SIG-M5 treated with dmso at 0.1 percent for 504 hours (cell line): ENCODE measurements around the gene CHMP4A.
"Not testable (repeated sequence)": the region's sequence is repeated elsewhere in the genome, so short reads cannot be mapped to it uniquely, and the experiment has no call there.

Source experiments
- DNase-seq: peaks from one replicate; lab custom pipeline; 2025; ENCODE audit not compliant: unreplicated experiment; lab: John Stamatoyannopoulos, UW

Gene CHMP4A

DNA sequence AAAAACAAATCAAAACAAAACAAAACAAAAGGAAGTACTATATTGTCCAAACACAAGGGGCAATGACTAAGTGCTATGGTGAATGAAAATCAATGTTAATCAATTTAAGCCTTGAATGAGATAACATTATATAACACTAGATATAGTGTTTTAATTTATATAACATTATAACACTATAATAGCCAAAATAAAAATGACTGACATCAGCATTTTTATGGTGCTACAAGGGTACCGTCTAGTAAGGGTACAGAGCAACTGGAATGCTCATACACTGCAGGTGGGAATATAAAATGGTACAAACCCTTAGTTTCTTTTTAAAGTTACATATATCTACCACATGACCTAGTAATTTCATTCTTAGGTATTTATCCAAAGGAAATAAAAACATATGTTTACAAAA, 13.2 kb upstream of the CHMP4A start:
- no peak for DNase-seq

GRCh38 chr14:24224618-24225071, 11.4 kb upstream of the CHMP4A start:
- DNase-seq = no peak

GRCh38 chr14:24222987-24223386, 9.7 kb upstream of the CHMP4A start:
- DNase-seq = not testable (repeated sequence)

GRCh38 chr14:24219521-24219920, 6.2 kb upstream of the CHMP4A start:
- no peak for DNase-seq

- no peak for DNase-seq
These were observed 5.8 kb upstream of the CHMP4A start for GRCh38 chr14:24219080-24219479.

- not testable (repeated sequence) for DNase-seq
These were observed 3.6 kb upstream of the CHMP4A start for GRCh38 chr14:24216876-24217275.

- no peak for DNase-seq
These were observed 3.0 kb upstream of the CHMP4A start for GRCh38 chr14:24216345-24216699.

DNA sequence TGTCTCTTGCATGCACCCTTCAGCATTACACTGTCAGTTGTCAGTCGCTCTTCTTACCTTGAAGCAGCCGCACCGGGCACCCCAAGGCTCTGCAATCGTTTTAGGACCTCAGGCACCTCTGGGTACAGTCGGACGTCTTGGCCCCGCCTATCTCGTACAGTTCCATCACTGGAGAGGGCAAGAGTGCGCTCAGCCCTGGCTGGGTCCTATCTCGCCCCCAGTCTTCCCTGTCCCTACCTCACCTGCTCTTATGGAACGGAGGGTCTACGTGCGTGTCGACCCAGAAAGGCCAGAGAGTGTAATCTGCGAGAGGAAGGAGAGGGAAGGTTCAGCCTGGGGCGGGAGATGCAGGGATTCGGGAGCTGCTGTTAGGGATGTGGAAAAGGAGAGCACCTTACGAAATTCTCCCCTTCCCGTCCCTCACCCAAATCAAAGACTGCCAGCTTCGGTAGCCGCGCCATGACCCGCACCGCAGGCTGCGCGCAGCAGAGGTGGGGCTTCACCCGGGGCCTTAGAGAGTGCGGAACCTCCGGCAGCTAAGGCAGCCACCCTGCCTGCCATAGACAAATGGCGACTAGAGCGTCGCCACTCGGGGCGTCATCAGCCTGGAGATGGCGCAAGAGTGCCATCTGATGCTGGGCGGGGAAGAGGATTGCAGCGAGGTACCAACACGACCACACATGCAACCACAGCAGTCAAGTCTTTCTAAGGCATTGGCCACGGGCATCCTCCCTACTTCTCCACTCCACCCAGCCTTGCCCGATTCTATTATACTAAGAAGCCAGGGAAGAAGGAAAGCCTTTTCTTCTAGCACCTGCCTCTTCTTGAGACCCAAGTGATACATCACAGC, 2.4 kb upstream of the CHMP4A start, which contains the start of gene MDP1:
TSS of gene MDP1 (minus strand) at position 572 of the 850 bp plus-strand sequence. CDS start at position 461, 111 bp downstream.
- DNase-seq = peak; percentile 93

DNA sequence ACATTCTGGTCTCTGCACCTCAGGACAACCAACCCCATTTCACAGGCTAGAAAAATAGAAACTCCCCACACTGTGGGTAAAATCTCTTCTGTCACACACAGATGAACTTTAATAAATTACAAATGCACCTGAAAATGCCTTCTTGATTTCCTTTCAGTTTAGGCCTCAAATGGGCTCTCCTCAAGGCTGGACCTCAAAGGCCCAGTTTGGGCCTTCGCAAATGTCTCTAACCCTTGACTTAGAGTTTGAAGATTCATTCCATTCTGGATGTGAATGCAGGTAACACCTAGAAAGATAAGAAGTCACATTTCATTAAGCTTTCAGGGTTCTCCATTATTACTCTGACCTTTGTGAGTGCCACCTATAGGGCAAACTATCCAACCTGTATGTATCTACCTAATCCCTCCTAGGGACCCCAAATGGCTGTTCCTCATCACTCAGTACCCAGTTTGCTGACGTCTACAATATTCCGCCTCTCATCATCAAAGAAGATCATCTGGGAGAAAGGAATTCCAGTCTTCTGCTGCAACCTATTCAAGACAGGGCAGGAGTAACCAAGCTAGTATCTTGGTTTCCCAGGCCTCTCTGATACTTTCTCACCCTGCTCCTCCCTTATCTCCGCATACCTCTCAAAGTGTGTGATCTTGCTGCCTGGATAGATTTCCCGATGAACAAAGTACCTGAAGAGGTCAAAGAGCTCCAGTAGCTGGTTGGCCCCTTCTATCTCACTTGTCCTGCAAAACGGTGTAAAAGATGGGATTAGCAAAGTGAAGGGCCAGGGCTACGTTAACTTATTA, 776 bp upstream of the CHMP4A start:
- DNase-seq = no peak

- DNase-seq = no peak
These were observed 2.0 kb downstream of the CHMP4A start for GRCh38 chr14:24211311-24211710.

DNA sequence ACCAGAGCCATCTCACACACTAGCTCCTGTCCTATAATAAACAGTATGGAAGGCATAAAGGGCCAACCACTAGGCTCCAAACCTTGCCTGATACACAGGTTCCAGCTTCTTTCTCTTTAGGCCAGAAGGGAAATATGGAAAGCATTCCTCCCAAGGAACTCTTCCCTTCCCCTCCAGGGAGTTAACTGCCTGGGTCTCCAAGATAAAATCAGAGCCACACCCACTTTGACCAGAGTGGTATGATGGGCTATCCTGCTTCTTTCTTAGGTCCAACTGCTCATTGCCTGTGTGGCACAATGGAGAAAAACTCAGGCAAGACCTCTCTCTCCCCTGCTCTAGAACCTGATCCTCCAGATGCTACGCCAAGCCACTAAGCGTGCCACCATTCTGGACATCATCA, 5.7 kb downstream of the CHMP4A start:
- no peak for DNase-seq

- DNase-seq = no peak
These were observed 6.2 kb downstream of the CHMP4A start for GRCh38 chr14:24207104-24207551.

- no peak for DNase-seq
These were observed 6.8 kb downstream of the CHMP4A start for GRCh38 chr14:24206260-24207103.

- no peak for DNase-seq
These were observed 8.8 kb downstream of the CHMP4A start for GRCh38 chr14:24204163-24205146.

DNA sequence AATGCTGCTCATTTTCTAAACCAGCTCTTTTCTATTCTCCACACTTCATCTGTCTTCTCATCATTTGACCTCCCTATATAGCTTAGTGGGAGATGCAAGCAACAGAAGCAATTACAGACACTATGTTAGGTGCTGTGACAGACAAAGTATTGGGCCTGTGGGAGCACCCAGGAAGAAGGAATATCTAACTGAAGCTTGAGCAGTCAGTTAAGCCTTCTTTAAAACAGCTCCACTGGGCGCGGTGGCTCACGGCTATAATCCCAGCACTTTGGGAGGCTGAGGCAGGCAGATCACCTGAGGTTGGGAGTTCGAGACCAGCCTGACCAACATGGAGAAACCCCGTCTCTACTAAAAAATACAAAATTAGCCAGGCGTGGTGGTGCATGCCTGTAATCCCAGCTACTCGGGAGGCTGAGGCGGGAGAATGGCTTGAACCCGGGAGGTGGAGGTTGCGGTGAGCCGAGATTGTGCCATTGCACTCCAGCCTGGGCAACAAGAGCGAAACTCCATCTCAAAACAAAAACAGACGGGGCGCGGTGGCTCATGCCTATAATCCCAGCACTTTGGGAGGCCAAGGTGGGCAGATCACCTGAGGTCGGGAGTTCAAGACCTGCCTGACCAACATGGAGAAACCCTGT, 9.9 kb downstream of the CHMP4A start:
- DNase-seq = not testable (repeated sequence)

GRCh38 chr14:24202538-24202937, 10.8 kb downstream of the CHMP4A start:
- not testable (repeated sequence) for DNase-seq

DNA sequence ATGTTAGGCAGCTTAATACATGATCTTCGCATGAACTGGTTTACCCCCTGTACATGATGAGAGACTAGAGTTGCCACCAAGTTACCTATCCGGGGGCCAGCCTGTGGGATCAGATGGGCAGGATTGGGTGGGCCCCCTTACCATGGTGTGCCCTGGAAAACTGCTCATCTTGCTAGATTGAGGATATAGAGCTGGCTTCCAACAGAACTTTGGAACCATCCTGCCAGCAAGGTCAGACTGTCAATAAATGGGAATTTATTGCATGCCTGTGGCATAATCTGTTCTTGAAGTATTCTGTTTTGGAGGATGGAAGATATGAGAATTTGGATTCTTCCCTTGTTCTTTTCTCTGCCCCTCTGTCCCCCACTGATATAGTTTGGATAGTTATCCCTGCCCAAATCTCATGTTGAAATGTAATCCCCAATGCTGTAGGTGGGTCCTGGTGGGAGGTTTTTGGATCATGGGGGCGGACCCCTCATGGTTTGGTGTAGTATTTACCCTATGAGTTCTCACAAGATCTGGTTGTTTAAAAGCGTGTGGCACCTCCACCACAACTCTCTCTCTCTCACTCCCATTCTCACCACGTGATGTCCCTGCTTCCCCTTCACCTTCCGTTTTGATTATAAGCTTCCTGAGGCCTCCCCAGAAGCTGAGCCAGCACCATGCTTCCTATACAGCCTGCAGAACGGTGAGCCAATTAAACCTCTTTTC, 14.3 kb downstream of the CHMP4A start:
- DNase-seq = no peak

GRCh38 chr14:24197056-24197450, 16.2 kb downstream of the CHMP4A start:
- DNase-seq = no peak
